ENCODE measurements around the gene RGMA.
"Not testable (repeated sequence)": the region's sequence is repeated elsewhere in the genome, so short reads cannot be mapped to it uniquely, and the experiment has no call there.

RGMA gene

DNA sequence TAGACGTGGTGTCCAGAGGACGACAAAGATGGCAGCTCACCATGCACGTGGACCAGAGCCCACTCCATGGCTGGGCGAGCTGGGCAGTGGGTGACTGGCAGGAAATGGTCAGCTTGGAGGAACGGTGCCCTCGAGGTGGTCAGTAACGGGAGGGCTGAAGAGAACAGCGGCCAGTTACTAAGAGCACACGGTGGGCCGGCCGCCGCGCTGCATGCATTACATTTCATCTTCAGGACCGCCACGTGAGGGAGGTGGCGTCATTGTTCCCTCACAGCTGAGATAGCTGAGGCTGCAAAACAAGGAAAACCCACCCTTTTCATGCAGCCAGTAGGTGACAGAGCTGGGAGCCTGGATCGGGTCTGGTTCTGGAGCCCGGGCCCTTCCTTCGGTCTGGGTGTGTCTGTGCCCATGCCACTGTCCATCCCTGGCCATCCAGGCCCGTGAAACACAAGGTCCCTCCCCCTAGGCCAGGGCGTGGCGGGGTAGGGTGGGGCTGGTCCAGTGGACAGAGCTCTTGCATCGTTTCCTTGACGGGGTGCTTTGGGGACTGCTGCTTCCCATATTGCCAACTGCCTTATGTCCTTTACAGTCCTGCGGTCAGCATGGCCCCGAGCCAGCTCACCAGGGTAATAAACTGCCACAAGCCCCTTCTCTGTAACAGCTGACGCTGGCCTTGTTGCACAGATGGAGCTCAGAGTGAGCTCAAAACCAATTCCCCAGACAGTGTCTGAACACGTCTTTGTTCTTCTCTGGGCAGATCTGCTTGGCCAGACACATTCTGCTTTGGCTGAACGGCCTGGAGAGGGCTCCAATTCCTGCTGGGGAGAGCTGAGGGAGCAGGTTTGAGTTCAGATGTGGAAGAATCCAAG lies 51.8 kb downstream of the RGMA start:
- DNase-seq, result no peak
- no peak overlapping the region for H3K4me3 ChIP-seq (ENCODE audit: insufficient read depth, low read depth, low read length, poor library complexity, severe bottlenecking)
- no peak overlapping the region for H3K27ac ChIP-seq (ENCODE audit: insufficient read depth, low read length, poor library complexity, severe bottlenecking)
- no peaks in the 10 kb centered on the region for H3K4me1 ChIP-seq (ENCODE audit: control insufficient read depth, insufficient read depth, low read length, poor library complexity, severe bottlenecking)
- no peaks in the 10 kb centered on the region for H3K27me3 ChIP-seq (replicated peaks; ENCODE audit: control insufficient read depth, insufficient read depth, low read length, poor library complexity, severe bottlenecking)
- no peaks in the 10 kb centered on the region for H3K9me3 ChIP-seq (ENCODE audit: control insufficient read depth, low read length)
- no peaks in the 10 kb centered on the region for H3K36me3 ChIP-seq (ENCODE audit: control insufficient read depth, insufficient read depth, low read length)

GRCh38 chr15:93035953-93036810 lies 52.8 kb downstream of the RGMA start:
- Histone ChIP-seq H3K36me3 (ENCODE audit: control insufficient read depth, insufficient read depth, low read length) (no peaks in the 10 kb centered on the region), H3K4me1 (ENCODE audit: control insufficient read depth, insufficient read depth, low read length, poor library complexity, severe bottlenecking) (no peaks in the 10 kb centered on the region), H3K9me3 (ENCODE audit: control insufficient read depth, low read length) (no peaks in the 10 kb centered on the region), H3K4me3 (ENCODE audit: insufficient read depth, low read depth, low read length, poor library complexity, severe bottlenecking) (no peak overlapping the region), H3K27ac (ENCODE audit: insufficient read depth, low read length, poor library complexity, severe bottlenecking) (no peak overlapping the region), H3K27me3 (replicated peaks; ENCODE audit: control insufficient read depth, insufficient read depth, low read length, poor library complexity, severe bottlenecking) (no peaks in the 10 kb centered on the region)
- peak in 1 of 3 donors; percentile 18 for DNase-seq

DNA sequence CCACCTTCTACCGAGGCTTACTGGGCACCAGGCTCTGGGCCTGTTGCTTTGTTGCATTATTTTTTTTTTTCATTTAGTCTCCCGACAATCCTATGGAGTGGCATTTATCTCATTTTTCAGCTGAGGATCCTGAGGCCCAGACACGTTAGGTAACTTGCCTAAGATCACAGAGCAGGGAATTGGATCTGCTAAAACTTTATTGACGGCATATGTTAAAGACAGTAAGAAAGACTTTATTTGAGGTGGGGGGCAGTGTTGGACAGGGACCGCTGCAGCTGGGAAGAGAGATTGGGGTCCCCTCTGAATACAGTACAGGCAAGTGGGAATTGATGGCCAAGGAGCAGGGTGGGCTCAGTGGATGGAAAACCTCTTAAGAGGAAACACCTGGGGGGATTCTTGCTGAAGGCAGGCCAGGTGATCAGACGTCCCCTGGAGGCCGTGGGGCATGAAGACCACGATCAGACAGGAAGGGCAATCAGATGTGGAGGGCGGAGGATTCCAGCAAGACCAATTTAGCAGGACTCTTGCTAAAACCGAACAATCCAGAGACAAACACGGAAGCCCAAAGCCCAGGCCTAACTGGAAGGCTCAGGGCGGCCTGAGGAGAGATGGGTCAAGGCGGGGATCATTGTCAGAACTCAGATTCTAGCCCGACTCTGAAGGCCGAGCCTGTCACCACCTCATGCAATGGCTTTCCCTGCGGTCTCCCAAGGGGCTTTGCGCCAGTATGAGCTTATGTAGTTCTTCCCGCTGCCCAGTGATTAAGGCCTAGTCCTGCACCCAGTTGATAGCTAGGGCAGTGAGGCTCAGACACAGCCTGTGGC lies 53.7 kb downstream of the RGMA start:
- Histone ChIP-seq H3K27me3 (replicated peaks; ENCODE audit: control insufficient read depth, insufficient read depth, low read length, poor library complexity, severe bottlenecking) (no peaks in the 10 kb centered on the region), H3K9me3 (ENCODE audit: control insufficient read depth, low read length) (no peaks in the 10 kb centered on the region), H3K4me1 (ENCODE audit: control insufficient read depth, insufficient read depth, low read length, poor library complexity, severe bottlenecking) (peaks cover 5% of the 10 kb centered on the region), H3K27ac (ENCODE audit: insufficient read depth, low read length, poor library complexity, severe bottlenecking) (no peak overlapping the region), H3K4me3 (ENCODE audit: insufficient read depth, low read depth, low read length, poor library complexity, severe bottlenecking) (no peak overlapping the region), H3K36me3 (ENCODE audit: control insufficient read depth, insufficient read depth, low read length) (no peaks in the 10 kb centered on the region)
- no peak for DNase-seq

DNA sequence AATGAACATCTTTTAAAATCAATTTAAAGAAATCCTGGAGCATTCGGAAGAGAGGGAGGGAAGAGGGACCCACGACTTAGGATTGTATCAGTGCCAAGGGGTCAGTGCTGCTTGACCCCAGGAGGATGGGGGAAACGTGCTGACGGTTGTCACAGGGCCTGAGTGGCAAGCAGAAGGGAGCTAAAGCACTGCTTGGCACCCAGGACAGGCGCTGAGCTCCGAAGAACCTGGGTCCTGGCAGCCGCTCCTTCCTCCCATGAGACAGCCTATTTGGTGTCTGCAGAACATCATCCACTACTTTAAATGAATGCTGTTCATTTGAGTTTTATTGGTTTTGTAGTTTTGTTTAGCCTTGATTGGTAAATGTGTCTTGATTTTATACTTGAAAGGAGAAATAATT lies 54.5 kb downstream of the RGMA start:
- Histone ChIP-seq H3K36me3 (ENCODE audit: control insufficient read depth, insufficient read depth, low read length) (no peaks in the 10 kb centered on the region), H3K4me1 (ENCODE audit: control insufficient read depth, insufficient read depth, low read length, poor library complexity, severe bottlenecking) (peaks cover 5% of the 10 kb centered on the region), H3K27me3 (replicated peaks; ENCODE audit: control insufficient read depth, insufficient read depth, low read length, poor library complexity, severe bottlenecking) (no peaks in the 10 kb centered on the region), H3K9me3 (ENCODE audit: control insufficient read depth, low read length) (no peaks in the 10 kb centered on the region), H3K4me3 (ENCODE audit: insufficient read depth, low read depth, low read length, poor library complexity, severe bottlenecking) (no peak overlapping the region), H3K27ac (ENCODE audit: insufficient read depth, low read length, poor library complexity, severe bottlenecking) (no peak overlapping the region)
- no peak for DNase-seq

- H3K9me3 ChIP-seq (ENCODE audit: control insufficient read depth, low read length), result no peaks in the 10 kb centered on the region
- no peak overlapping the region for H3K27ac ChIP-seq (ENCODE audit: insufficient read depth, low read length, poor library complexity, severe bottlenecking)
- DNase-seq, result no peak
- peaks cover 5% of the 10 kb centered on the region for H3K4me1 ChIP-seq (ENCODE audit: control insufficient read depth, insufficient read depth, low read length, poor library complexity, severe bottlenecking)
- H3K4me3 ChIP-seq (ENCODE audit: insufficient read depth, low read depth, low read length, poor library complexity, severe bottlenecking), result no peak overlapping the region
- H3K36me3 ChIP-seq (ENCODE audit: control insufficient read depth, insufficient read depth, low read length), result no peaks in the 10 kb centered on the region
- no peaks in the 10 kb centered on the region for H3K27me3 ChIP-seq (replicated peaks; ENCODE audit: control insufficient read depth, insufficient read depth, low read length, poor library complexity, severe bottlenecking)
Measured at GRCh38 chr15:93033434-93034045, 55.5 kb downstream of the RGMA start.

DNA sequence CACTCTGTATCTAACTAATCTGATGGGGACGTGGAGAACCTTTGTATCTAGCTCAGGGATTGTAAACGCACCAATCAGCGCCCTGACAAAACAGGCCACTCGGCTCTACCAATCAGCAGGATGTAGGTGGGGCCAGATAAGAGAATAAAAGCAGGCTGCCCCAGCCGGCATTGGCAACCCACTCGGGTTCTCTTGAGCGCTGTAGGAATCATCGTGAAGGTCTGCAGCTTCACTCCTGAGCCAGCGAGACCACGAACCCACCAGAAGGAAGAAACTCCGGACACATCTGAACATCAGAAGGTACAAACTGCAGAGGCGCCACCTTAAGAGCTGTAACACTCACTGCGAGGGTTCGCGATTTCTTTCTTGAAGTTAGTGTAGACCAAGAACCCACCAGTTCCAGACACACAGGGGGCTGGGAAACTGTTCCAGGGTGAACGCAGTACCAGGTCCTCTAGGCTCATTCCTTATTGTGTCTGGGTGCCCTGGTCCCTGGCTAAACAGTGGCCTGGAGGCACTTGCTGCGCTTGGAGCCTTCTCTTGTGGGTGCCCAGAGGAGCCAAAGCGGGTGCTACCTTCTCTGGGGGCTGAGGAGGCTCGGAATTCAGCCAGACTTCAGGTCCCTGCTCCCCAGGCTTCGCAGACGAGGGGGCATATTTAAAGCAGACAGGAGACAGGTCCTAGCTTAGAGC lies 56.4 kb downstream of the RGMA start:
- H3K4me3 ChIP-seq (ENCODE audit: insufficient read depth, low read depth, low read length, poor library complexity, severe bottlenecking); DNase-seq; H3K27me3 ChIP-seq (replicated peaks; ENCODE audit: control insufficient read depth, insufficient read depth, low read length, poor library complexity, severe bottlenecking); H3K9me3 ChIP-seq (ENCODE audit: control insufficient read depth, low read length); H3K4me1 ChIP-seq (ENCODE audit: control insufficient read depth, insufficient read depth, low read length, poor library complexity, severe bottlenecking); H3K27ac ChIP-seq (ENCODE audit: insufficient read depth, low read length, poor library complexity, severe bottlenecking); H3K36me3 ChIP-seq (ENCODE audit: control insufficient read depth, insufficient read depth, low read length): not testable (repeated sequence)

DNA sequence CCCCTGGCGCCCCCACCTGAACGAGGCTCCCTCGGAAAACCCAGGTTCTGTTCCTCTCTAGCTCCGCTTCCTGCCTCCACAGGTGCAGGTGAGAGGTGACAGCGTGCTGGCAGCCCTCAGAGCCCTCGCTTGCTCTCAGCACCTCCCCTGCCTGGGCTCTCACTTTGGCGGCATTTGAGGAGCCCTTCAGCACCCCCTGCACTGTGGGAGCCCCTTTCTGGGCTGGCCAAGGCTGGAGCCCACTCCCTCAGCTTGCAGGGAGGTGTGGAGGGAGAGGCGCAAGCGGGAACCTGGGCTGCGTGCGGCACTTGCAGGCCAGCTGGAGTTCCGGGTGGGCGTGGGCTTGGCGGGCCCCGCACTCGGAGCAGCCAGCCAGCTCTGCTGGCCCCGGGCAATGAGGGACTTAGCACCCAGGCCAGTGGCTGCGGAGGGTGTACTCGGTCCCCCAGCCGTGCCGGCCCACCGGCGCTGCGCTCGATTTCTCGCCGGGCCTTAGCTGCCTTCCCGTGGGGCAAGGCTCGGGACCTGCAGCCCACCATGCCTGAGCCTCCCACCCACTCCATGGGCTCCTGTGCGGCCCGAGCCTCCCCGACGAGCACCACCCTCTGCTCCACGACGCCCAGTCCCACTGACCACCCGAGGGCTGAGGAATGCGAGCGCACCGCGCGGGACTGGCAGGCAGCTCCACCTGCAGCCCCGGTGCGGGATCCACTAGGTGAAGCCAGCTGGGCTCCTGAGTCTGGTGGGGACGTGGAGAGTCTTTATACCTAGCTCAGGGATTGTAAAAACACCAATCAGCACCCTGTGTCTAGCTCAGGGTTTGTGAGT lies 57.2 kb downstream of the RGMA start:
- not testable (repeated sequence) for DNase-seq; H3K9me3 ChIP-seq (ENCODE audit: control insufficient read depth, low read length); H3K27me3 ChIP-seq (replicated peaks; ENCODE audit: control insufficient read depth, insufficient read depth, low read length, poor library complexity, severe bottlenecking); H3K4me1 ChIP-seq (ENCODE audit: control insufficient read depth, insufficient read depth, low read length, poor library complexity, severe bottlenecking); H3K36me3 ChIP-seq (ENCODE audit: control insufficient read depth, insufficient read depth, low read length); H3K27ac ChIP-seq (ENCODE audit: insufficient read depth, low read length, poor library complexity, severe bottlenecking); H3K4me3 ChIP-seq (ENCODE audit: insufficient read depth, low read depth, low read length, poor library complexity, severe bottlenecking)

- H3K4me1 ChIP-seq (ENCODE audit: control insufficient read depth, insufficient read depth, low read length, poor library complexity, severe bottlenecking), result peaks cover 5% of the 10 kb centered on the region
- DNase-seq, result no peak
- H3K9me3 ChIP-seq (ENCODE audit: control insufficient read depth, low read length), result no peaks in the 10 kb centered on the region
Measured at GRCh38 chr15:93031103-93031464, 57.9 kb downstream of the RGMA start.

More at GRCh38 chr15:93031103-93031464, 57.9 kb downstream of the RGMA start:
- no peaks in the 10 kb centered on the region for H3K27me3 ChIP-seq (replicated peaks; ENCODE audit: control insufficient read depth, insufficient read depth, low read length, poor library complexity, severe bottlenecking)
- H3K4me3 ChIP-seq (ENCODE audit: insufficient read depth, low read depth, low read length, poor library complexity, severe bottlenecking), result no peak overlapping the region
- no peak overlapping the region for H3K27ac ChIP-seq (ENCODE audit: insufficient read depth, low read length, poor library complexity, severe bottlenecking)
- H3K36me3 ChIP-seq (ENCODE audit: control insufficient read depth, insufficient read depth, low read length), result peaks cover 13% of the 10 kb centered on the region
